Sigmoid colon (tissue), 4 donors: ENCODE data around the gene CAMTA1.

ENCODE experiments used
- EP300 ChIP-seq, 4 donors: sonication (generic); formaldehyde crosslinking; IDR thresholded peaks; one replicate each; pipeline ENCODE4 v1.6.1; 2017; ENCODE audit warnings: antibody characterized with exemption in 4 of 4
- POLR2A ChIP-seq, 2 donors: fragments of 450-650 bp; IDR thresholded peaks; one replicate each; pipeline ENCODE4 v1.6.1; 2016; ENCODE audit warnings: antibody characterized with exemption in 2 of 2, mild to moderate bottlenecking in 2 of 2, moderate library complexity in 2 of 2
- POLR2AphosphoS5 ChIP-seq, 4 donors: sonication (generic); formaldehyde crosslinking; IDR thresholded peaks; one replicate each; pipeline ENCODE4 v1.6.1; 2017; ENCODE audit warnings: antibody characterized with exemption in 4 of 4
- TF ChIP-seq, protein P1 (sequence below), 4 experiments: fragments of 450-650 bp in 3 of 4; fragments of 200-600 bp in 1 of 4; IDR thresholded peaks; one replicate each; pipeline ENCODE4 v1.5.1; 2016 to 2019; ENCODE audit warnings: antibody characterized with exemption in 4 of 4, mild to moderate bottlenecking in 3 of 4, moderate library complexity in 2 of 4

DNA sequence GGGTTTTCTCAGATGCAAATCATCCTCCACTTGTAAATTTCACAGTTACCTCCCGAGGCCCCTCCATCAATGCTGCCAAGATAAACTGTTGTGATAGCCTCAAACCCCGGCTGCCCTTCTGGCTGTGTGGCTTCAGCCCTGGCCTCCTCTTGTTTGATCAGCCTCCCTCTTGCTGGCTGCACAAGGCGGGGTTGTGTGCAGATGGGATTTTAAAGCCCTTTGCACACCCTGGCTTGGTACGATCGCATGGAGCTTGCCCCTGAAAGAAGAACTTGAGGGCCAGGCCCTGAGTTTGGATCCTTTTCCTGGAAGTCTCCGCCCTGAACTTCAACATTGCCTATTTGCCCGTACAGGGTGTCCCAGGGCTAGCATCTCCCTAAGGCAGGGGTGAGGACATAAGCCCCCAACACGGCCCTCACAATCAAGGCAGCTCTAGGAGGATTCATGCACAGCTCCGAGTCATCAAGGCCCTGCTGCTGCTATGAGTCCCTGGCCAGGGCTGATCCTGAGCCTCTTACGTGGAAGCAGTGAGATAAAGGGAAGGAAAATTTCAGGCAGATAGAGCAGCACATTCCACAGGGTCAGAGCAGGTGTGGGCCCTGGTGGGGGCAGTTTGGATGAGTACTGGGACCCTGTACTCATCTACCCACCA, 804.6 kb downstream of the CAMTA1 start:
- TF ChIP-seq, protein P1, sequence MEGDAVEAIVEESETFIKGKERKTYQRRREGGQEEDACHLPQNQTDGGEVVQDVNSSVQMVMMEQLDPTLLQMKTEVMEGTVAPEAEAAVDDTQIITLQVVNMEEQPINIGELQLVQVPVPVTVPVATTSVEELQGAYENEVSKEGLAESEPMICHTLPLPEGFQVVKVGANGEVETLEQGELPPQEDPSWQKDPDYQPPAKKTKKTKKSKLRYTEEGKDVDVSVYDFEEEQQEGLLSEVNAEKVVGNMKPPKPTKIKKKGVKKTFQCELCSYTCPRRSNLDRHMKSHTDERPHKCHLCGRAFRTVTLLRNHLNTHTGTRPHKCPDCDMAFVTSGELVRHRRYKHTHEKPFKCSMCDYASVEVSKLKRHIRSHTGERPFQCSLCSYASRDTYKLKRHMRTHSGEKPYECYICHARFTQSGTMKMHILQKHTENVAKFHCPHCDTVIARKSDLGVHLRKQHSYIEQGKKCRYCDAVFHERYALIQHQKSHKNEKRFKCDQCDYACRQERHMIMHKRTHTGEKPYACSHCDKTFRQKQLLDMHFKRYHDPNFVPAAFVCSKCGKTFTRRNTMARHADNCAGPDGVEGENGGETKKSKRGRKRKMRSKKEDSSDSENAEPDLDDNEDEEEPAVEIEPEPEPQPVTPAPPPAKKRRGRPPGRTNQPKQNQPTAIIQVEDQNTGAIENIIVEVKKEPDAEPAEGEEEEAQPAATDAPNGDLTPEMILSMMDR (IDR thresholded peaks at IDR 0.05) = no peak
- TF ChIP-seq POLR2AphosphoS5 (IDR thresholded peaks at IDR 0.05) (no peak), POLR2A (IDR thresholded peaks at IDR 0.05) (no peak), EP300 (IDR thresholded peaks at IDR 0.05) (no peak)
